ENCODE results near the gene ABR. TPM values are rescaled to one million over a fixed set of nuclear protein-coding genes. Genes with fewer than 3 reads are reported as not detected.

The ABR gene
- total and polyA plus RNA-seq, 2 of the 8 experiments (the other 6 are each of a cell fraction or from before 2014, with no cell fraction given): 44.8 to 47.2 TPM

- FAIRE-seq (no peak), DNase-seq (ENCODE audit: low read depth in 1 of 2, low spot score in 2 of 2) (no peak)
- Histone ChIP-seq H3K4me2 (ENCODE audit: insufficient read depth in 1 of 2, low read depth in 2 of 2, low read length in 2 of 2) (no peak overlapping the region), H4K20me1 (replicated peaks in 1 of 2; ENCODE audit: control insufficient read depth in 1 of 2, insufficient read depth in 2 of 2, low read length in 2 of 2) (peaks cover 0 to 3% of the 10 kb centered on the region in 2 experiments), H3K9me3 (ENCODE audit: insufficient read depth in 2 of 2, low read depth in 1 of 2, low read length in 1 of 2) (no peaks in the 10 kb centered on the region), H3K14ac (ENCODE audit: insufficient read length) (no peak overlapping the region), H3K27ac (ENCODE audit: low read depth, low read length) (no peak overlapping the region), H4K91ac (replicated peaks; ENCODE audit: insufficient read length, low read length) (no peak overlapping the region), H3K18ac (ENCODE audit: extremely low read depth, low read length) (no peak overlapping the region), H4K8ac (ENCODE audit: extremely low read depth, insufficient read depth, low read length) (no peak overlapping the region), H2BK20ac (ENCODE audit: low read length) (no peak overlapping the region), H2BK15ac (ENCODE audit: low read length) (no peak overlapping the region), H2AK5ac (ENCODE audit: low read depth, low read length) (no peak overlapping the region), H3K4me3 (ENCODE audit: extremely low read depth in 1 of 4, insufficient read depth in 2 of 4, low read depth in 3 of 4, low read length in 4 of 4) (no peak overlapping the region), H3K27me3 (replicated peaks in 1 of 4; ENCODE audit: control insufficient read depth in 3 of 4, extremely low read depth in 1 of 4, insufficient read depth in 3 of 4, low read length in 3 of 4) (no peaks in the 10 kb centered on the region), H4K5ac (ENCODE audit: insufficient read length, low read depth, low read length) (no peak overlapping the region), H3K56ac (replicated peaks; ENCODE audit: insufficient read length, low read depth, low read length) (no peak overlapping the region), H3K23me2 (ENCODE audit: low read depth, low read length) (no peaks in the 10 kb centered on the region), H2AFZ (ENCODE audit: low read length) (no peak overlapping the region), H2BK5ac (ENCODE audit: low read depth, low read length) (no peak overlapping the region), H3K4me1 (replicated peaks in 1 of 4; ENCODE audit: control insufficient read depth in 3 of 4, insufficient read depth in 4 of 4, low read length in 3 of 4) (no peaks in the 10 kb centered on the region; a peak in 3 of 7 replicates), H3K79me2 (ENCODE audit: control insufficient read depth in 1 of 2, insufficient read depth in 2 of 2, low read length in 2 of 2) (no peaks in the 10 kb centered on the region), H3K9ac (replicated peaks in 1 of 4; ENCODE audit: extremely low read depth in 1 of 4, low read depth in 3 of 4, low read length in 3 of 4) (no peak overlapping the region), H3K4ac (replicated peaks; ENCODE audit: insufficient read length, low read depth, low read length) (no peak overlapping the region), H3K36me3 (ENCODE audit: control insufficient read depth in 2 of 4, insufficient read depth in 4 of 4, low read length in 3 of 4) (peaks cover 0 to 8% (median 0%) of the 10 kb centered on the region in 4 experiments; a peak in 2 of 8 replicates), H3K79me1 (ENCODE audit: low read depth, low read length) (no peaks in the 10 kb centered on the region), H3K23ac (ENCODE audit: insufficient read length) (no peak overlapping the region), H2BK120ac (replicated peaks; ENCODE audit: low read depth, low read length) (no peak overlapping the region), H2BK12ac (ENCODE audit: low read depth, low read length) (no peak overlapping the region)
- 94% methylated on average over 14 of the region's 14 CpGs; no CpG with 5 or more reads in 1 of the 2 experiments for WGBS, 2 experiments (ENCODE audit: extremely low coverage in 1 of 2, insufficient coverage in 1 of 2, insufficient read length in 1 of 2, insufficient replicate concordance in 2 of 2, low coverage in 1 of 2, low lambda C conversion rate in 2 of 2, missing lambda C conversion rate in 1 of 2)
- POLR2A ChIA-PET (ENCODE audit: partially characterized antibody): interaction anchor here (1.0 kb wide), 1 partner anchor 33 kb away, joined by 3 read pairs; no protein-coding TSS in a partner anchor
- CTCF ChIA-PET (ENCODE audit: partially characterized antibody): interaction anchor here (1.2 to 1.5 kb wide), 3 partner anchors 11 to 46 kb away, joined by 4 to 7 read pairs (median 6); no protein-coding TSS in a partner anchor
- TF ChIP-seq TBP (IDR thresholded peaks at IDR 0.05; ENCODE audit: low read depth, low read length) (no peak), EGR1 (IDR thresholded peaks at IDR 0.05; ENCODE audit: borderline replicate concordance, low read depth, low read length) (no peak), HDAC6 (IDR thresholded peaks at IDR 0.05; ENCODE audit: low read depth, low read length) (no peak), GABPA (IDR thresholded peaks at IDR 0.05; ENCODE audit: borderline replicate concordance, insufficient read depth, low read length) (no peak), RAD21 (IDR thresholded peaks at IDR 0.05 in 1 of 2, conservative IDR thresholded peaks at IDR 0.05 in 1 of 2; ENCODE audit: low read depth in 2 of 2, low read length in 2 of 2) (no peak), ASH2L (IDR thresholded peaks at IDR 0.05; ENCODE audit: low read length) (no peak), SAP30 (IDR thresholded peaks at IDR 0.05; ENCODE audit: insufficient read depth, insufficient replicate concordance, low read length) (no peak), YY1 (IDR thresholded peaks at IDR 0.05; ENCODE audit: low read depth, low read length) (no peak), CTCF (IDR thresholded peaks at IDR 0.05; ENCODE audit: control extremely low read depth in 1 of 3, insufficient read depth in 1 of 3, low read depth in 1 of 3, low read length in 3 of 3) (no peak), BCL11A (IDR thresholded peaks at IDR 0.05; ENCODE audit: low read depth in 2 of 2, low read length in 2 of 2) (no peak), TAF1 (IDR thresholded peaks at IDR 0.05; ENCODE audit: low read depth, low read length) (no peak)
These were observed 169.2 kb downstream of the ABR start for GRCh38 chr17:1010586-1010985.
